Ishikawa (cell line): ENCODE results near the gene ADRA2A.
A peak's percentile ranks its signal among the peaks of the same experiment; 100 is the strongest.

ENCODE experiments used
- CEBPB ChIP-seq: IDR thresholded peaks from 2 replicates; pipeline ENCODE4 v1.6.1; 2012
- CREB1 ChIP-seq: IDR thresholded peaks from 2 replicates; pipeline ENCODE4 v1.6.1; 2012; ENCODE audit warnings: low read depth
- EGR1 ChIP-seq: IDR thresholded peaks from 2 replicates; pipeline ENCODE4 v1.6.1; 2012
- EP300 ChIP-seq: IDR thresholded peaks from 2 replicates; pipeline ENCODE4 v1.6.1; 2012; ENCODE audit warnings: borderline replicate concordance
- FOXM1 ChIP-seq: IDR thresholded peaks from 2 replicates; pipeline ENCODE4 v1.6.1; 2012; ENCODE audit warnings: low read depth, borderline replicate concordance
- NFIC ChIP-seq: IDR thresholded peaks from 2 replicates; pipeline ENCODE4 v1.6.1; 2012
- RAD21 ChIP-seq: IDR thresholded peaks from 2 replicates; pipeline ENCODE4 v1.6.1; 2012; ENCODE audit warnings: low read depth
- TAF1 ChIP-seq: IDR thresholded peaks from 2 replicates; pipeline ENCODE4 v1.6.1; 2012; ENCODE audit warnings: low read depth, mild to moderate bottlenecking
- TCF12 ChIP-seq: IDR thresholded peaks from 2 replicates; pipeline ENCODE4 v1.6.1; 2012; ENCODE audit warnings: low read depth
- TEAD4 ChIP-seq: IDR thresholded peaks from 2 replicates; pipeline ENCODE4 v1.6.1; 2012
- YY1 ChIP-seq: IDR thresholded peaks from 2 replicates; pipeline ENCODE4 v1.6.1; 2012; ENCODE audit warnings: low read depth
- ZBTB7A ChIP-seq: IDR thresholded peaks from 2 replicates; pipeline ENCODE4 v1.6.1; 2012; ENCODE audit warnings: low read depth
- TF ChIP-seq, protein P1 (sequence below): IDR thresholded peaks from 2 replicates; pipeline ENCODE4 v1.6.1; 2012; ENCODE audit warnings: low read depth, mild to moderate bottlenecking
- TF ChIP-seq, protein P2 (sequence below): IDR thresholded peaks from 2 replicates; pipeline ENCODE4 v1.6.1; 2012
- TF ChIP-seq, protein P3 (sequence below): IDR thresholded peaks from 2 replicates; pipeline ENCODE4 v1.6.1; 2012

Gene ADRA2A

DNA sequence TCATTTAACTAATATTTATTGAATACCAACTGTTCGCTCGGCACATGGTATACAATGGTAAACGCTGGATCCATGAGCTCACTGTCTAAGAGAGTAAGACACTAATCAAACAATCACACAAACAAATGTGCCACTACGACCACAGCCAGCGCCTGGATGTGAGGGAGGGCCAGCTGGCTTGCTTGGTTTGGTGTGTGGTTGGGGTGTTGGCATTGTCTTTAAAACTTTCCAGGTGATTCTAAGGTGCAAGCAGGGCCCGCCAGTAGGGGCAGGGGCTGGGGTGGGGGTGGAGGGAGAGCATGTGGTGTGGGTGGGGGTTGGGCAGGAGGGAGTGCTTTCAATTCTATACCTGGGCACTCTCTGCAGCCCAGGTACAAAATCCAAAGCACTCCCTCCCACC, 31.6 kb downstream of the ADRA2A start:
- TF ChIP-seq CREB1 (no peak), YY1 (no peak), TCF12 (no peak), FOXM1 (no peak), EP300 (no peak), TEAD4 (no peak), CEBPB (no peak), RAD21 (no peak), TAF1 (no peak), NFIC (no peak), EGR1 (no peak)
- TF ChIP-seq, protein P1, sequence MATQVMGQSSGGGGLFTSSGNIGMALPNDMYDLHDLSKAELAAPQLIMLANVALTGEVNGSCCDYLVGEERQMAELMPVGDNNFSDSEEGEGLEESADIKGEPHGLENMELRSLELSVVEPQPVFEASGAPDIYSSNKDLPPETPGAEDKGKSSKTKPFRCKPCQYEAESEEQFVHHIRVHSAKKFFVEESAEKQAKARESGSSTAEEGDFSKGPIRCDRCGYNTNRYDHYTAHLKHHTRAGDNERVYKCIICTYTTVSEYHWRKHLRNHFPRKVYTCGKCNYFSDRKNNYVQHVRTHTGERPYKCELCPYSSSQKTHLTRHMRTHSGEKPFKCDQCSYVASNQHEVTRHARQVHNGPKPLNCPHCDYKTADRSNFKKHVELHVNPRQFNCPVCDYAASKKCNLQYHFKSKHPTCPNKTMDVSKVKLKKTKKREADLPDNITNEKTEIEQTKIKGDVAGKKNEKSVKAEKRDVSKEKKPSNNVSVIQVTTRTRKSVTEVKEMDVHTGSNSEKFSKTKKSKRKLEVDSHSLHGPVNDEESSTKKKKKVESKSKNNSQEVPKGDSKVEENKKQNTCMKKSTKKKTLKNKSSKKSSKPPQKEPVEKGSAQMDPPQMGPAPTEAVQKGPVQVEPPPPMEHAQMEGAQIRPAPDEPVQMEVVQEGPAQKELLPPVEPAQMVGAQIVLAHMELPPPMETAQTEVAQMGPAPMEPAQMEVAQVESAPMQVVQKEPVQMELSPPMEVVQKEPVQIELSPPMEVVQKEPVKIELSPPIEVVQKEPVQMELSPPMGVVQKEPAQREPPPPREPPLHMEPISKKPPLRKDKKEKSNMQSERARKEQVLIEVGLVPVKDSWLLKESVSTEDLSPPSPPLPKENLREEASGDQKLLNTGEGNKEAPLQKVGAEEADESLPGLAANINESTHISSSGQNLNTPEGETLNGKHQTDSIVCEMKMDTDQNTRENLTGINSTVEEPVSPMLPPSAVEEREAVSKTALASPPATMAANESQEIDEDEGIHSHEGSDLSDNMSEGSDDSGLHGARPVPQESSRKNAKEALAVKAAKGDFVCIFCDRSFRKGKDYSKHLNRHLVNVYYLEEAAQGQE: no peak
- TF ChIP-seq, protein P2, sequence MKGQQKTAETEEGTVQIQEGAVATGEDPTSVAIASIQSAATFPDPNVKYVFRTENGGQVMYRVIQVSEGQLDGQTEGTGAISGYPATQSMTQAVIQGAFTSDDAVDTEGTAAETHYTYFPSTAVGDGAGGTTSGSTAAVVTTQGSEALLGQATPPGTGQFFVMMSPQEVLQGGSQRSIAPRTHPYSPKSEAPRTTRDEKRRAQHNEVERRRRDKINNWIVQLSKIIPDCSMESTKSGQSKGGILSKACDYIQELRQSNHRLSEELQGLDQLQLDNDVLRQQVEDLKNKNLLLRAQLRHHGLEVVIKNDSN: no peak

DNA sequence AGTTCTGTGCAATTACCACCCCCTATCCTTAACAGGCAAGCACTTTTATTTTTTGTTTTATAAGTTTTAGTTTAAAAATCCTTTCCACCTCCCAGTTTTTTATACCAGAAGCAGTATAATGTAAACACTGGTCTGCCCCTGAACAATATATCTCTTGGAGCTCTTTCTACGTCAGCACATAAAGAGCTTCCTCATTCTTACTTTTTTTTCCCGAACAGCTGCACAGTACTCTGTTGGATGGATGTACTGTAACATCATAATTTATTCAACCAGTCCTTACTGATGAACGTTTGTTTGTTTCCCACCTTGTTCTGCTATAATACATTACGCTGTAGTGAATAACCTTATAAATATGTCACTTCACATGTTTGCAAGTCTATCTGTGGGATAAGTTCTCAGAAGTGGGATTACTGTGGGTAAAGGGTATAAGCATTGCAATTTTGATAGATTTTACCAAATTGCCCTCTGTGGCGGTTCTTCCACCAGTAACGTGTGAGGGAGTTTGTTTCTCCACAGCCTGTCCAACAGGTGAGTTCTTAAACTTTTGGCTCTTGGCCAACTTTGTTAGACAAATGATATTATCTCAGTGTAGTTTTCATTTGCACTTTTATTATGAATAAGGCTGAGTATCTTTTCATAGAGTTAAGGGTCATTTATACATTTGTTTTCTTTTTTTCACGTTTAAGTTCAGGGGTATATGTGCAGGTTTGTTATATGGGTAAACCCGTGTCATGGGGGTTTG, 32.8 kb downstream of the ADRA2A start:
- TF ChIP-seq, protein P3, sequence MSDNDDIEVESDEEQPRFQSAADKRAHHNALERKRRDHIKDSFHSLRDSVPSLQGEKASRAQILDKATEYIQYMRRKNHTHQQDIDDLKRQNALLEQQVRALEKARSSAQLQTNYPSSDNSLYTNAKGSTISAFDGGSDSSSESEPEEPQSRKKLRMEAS: no peak
- TF ChIP-seq FOXM1 (no peak), NFIC (peak; percentile 51; the same call in 1 of the 2 replicates), TAF1 (no peak), CREB1 (no peak)
- TF ChIP-seq, protein P2: no peak

DNA sequence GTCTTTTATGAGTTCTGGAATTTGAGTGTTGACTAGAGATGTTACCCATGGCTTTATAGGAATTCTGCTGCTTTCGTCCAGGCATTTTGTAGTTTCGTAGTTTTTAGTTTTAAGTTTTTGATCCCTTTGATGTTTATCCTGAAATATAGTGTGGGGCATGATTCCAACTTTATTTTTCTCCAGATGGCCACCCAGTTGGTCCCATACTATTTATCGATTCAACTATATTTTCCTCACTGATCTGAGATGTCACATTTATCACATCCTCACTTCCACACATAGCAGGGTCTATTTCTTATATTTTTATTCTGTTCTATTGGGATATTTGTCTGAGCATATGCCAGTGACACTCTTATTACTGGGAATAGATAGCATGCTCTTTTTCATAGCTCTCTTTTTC, 33.9 kb downstream of the ADRA2A start:
- TF ChIP-seq, protein P2: no peak
- TF ChIP-seq, protein P1: no peak
- TF ChIP-seq ZBTB7A: no peak
- TF ChIP-seq FOXM1: no peak
- TF ChIP-seq EGR1: no peak
- no peak for TF ChIP-seq TCF12
- TF ChIP-seq EP300: no peak

DNA sequence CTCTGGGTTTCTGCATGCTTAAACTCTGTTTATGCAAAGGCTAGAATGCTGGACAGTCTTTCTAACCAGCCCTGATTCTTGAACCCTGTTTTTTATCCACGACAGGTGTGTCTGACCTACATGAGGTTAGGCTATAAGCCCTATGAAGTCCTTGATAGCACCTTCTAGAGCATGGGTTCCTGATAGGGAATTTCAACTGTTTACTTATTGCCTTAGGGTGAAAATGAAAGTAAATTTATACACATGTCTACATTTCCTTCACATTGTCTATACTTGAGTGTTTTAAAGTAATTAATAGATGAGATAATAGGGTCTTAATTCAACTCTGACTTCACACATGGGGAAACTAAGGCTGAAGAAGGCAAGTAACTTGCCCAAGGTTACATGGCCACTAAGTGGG, 35.5 kb downstream of the ADRA2A start:
- TF ChIP-seq RAD21 (no peak), EGR1 (no peak), TAF1 (no peak), YY1 (no peak), TCF12 (no peak), TEAD4 (no peak), FOXM1 (no peak), ZBTB7A (no peak), CEBPB (no peak), EP300 (no peak), CREB1 (no peak)
- TF ChIP-seq, protein P3: no peak
- TF ChIP-seq, protein P1: no peak
- TF ChIP-seq, protein P2: no peak
